Neural cell (in vitro differentiated cells): ENCODE measurements around the gene CDCP1. TPM values are rescaled to one million over a fixed set of nuclear protein-coding genes. Genes with fewer than 3 reads are reported as not detected.

Experiments
- H2AFZ ChIP-seq: fragments of 200-600, 300-800 bp; sonication (generic), shearing (Covaris generic); 2 replicates; pipeline ENCODE4 v1.6.0; 2014; ENCODE audit warnings: low read depth, mild to moderate bottlenecking, antibody characterized with exemption, low read length, moderate library complexity
- H3F3A ChIP-seq: fragments of 200-600 bp; shearing (Covaris generic); 2 replicates; pipeline ENCODE4 v1.6.1; 2016; ENCODE audit warnings: mild to moderate bottlenecking, moderate library complexity, mixed read lengths, antibody characterized with exemption, low read length; ENCODE audit not compliant: insufficient read depth, poor library complexity, severe bottlenecking
- H3K27ac ChIP-seq: fragments of 200-600, 300-800 bp; sonication (generic), shearing (Covaris generic); 2 replicates; pipeline ENCODE4 v1.5.1; 2014; ENCODE audit warnings: mild to moderate bottlenecking, low read length, moderate library complexity
- H3K27me3 ChIP-seq: fragments of 300-800, 200-600 bp; sonication (generic), shearing (Covaris generic); 2 replicates; pipeline ENCODE4 v1.6.0; 2014; ENCODE audit warnings: mild to moderate bottlenecking, low read depth, low read length, moderate library complexity; ENCODE audit not compliant: insufficient read depth
- H3K36me3 ChIP-seq: fragments of 300-800, 200-600 bp; sonication (generic), shearing (Covaris generic); 2 replicates; pipeline ENCODE4 v1.5.1; 2014; ENCODE audit warnings: mild to moderate bottlenecking, antibody characterized with exemption, low read length, moderate library complexity; ENCODE audit not compliant: insufficient read depth
- H3K4me2 ChIP-seq: fragments of 300-800, 200-600 bp; sonication (generic), shearing (Covaris generic); 2 replicates; pipeline ENCODE4 v1.6.0; 2014; ENCODE audit warnings: mild to moderate bottlenecking, low read length
- H3K4me3 ChIP-seq: fragments of 300-800, 200-600 bp; sonication (generic), shearing (Covaris generic); 2 replicates; pipeline ENCODE4 v1.5.1; 2014; ENCODE audit warnings: mild to moderate bottlenecking, low read length, moderate library complexity
- H3K79me2 ChIP-seq: fragments of 200-600 bp; shearing (Covaris generic); replicated peaks from 2 replicates; pipeline ENCODE4 v1.6.0; 2014; ENCODE audit warnings: mild to moderate bottlenecking, low read length, moderate library complexity; ENCODE audit not compliant: insufficient read depth
- H3K9ac ChIP-seq: fragments of 300-800, 200-600 bp; sonication (generic), shearing (Covaris generic); 2 replicates; pipeline ENCODE4 v1.6.1; 2016; ENCODE audit warnings: mild to moderate bottlenecking, low read length, mixed read lengths
- H3K9me2 ChIP-seq: fragments of 200-600 bp; shearing (Covaris generic); 2 replicates; pipeline ENCODE4 v1.6.1; 2016; ENCODE audit warnings: mild to moderate bottlenecking, low read length, mixed read lengths; ENCODE audit not compliant: insufficient read depth
- H3K9me3 ChIP-seq: fragments of 200-600, 300-800 bp; sonication (generic), shearing (Covaris generic); 2 replicates; pipeline ENCODE4 v1.6.1; 2016; ENCODE audit warnings: mild to moderate bottlenecking, mixed run types, low read length, moderate library complexity, mixed read lengths
- H4K20me1 ChIP-seq: fragments of 200-600 bp; shearing (Covaris generic); 2 replicates; pipeline ENCODE4 v1.6.1; 2016; ENCODE audit warnings: mild to moderate bottlenecking, mixed run types; ENCODE audit not compliant: insufficient read depth
- CTCF ChIP-seq: fragments of 450-650 bp; IDR thresholded peaks from 2 replicates; pipeline ENCODE4 v1.5.1; 2014; ENCODE audit warnings: antibody characterized with exemption, mild to moderate bottlenecking, moderate library complexity; ENCODE audit not compliant: poor library complexity, severe bottlenecking
- EP300 ChIP-seq: fragments of 450-650 bp; conservative IDR thresholded peaks from 2 replicates; pipeline ENCODE4 v1.6.1; 2014; ENCODE audit warnings: antibody characterized with exemption, mild to moderate bottlenecking, moderate library complexity; ENCODE audit not compliant: poor library complexity, severe bottlenecking
- EZH2 ChIP-seq: fragments of 200-600, 300-800 bp; shearing (Covaris generic), sonication (generic); IDR thresholded peaks from 2 replicates; pipeline ENCODE4 v1.6.1; 2014; ENCODE audit warnings: antibody characterized with exemption, low read length, borderline replicate concordance, mild to moderate bottlenecking; ENCODE audit not compliant: insufficient read depth, poor library complexity, severe bottlenecking
- MXI1 ChIP-seq: fragments of 450-650 bp; conservative IDR thresholded peaks from 2 replicates; pipeline ENCODE4 v1.6.1; 2014; ENCODE audit warnings: antibody characterized with exemption, mild to moderate bottlenecking; ENCODE audit not compliant: poor library complexity, severe bottlenecking
- POLR2AphosphoS5 ChIP-seq: IDR thresholded peaks from 2 replicates; pipeline ENCODE4 v1.6.1; 2012
- RAD21 ChIP-seq: fragments of 450-650 bp; conservative IDR thresholded peaks from 2 replicates; pipeline ENCODE4 v1.6.1; 2014; ENCODE audit warnings: antibody characterized with exemption, mild to moderate bottlenecking, moderate library complexity
- REST ChIP-seq: IDR thresholded peaks from 2 replicates; pipeline ENCODE4 v1.6.1; 2012; ENCODE audit warnings: borderline replicate concordance
- SMC3 ChIP-seq: fragments of 450-650 bp; conservative IDR thresholded peaks from 2 replicates; pipeline ENCODE4 v1.6.1; 2014; ENCODE audit warnings: antibody characterized with exemption, mild to moderate bottlenecking, moderate library complexity; ENCODE audit not compliant: poor library complexity
- TAF1 ChIP-seq: IDR thresholded peaks from 2 replicates; pipeline ENCODE4 v1.6.1; 2012; ENCODE audit warnings: low read depth
- polyA plus RNA-seq: library from polyadenylated mRNA; depleted of rRNA; stranded (reverse); fragments of >200 nt; gene quantifications from 2 replicates; pipeline ENCODE4 v1.2.3, GENCODE V29; 2014

CDCP1 gene
- polyA plus RNA-seq, 1 donor from 2014 or later = not detected

DNA sequence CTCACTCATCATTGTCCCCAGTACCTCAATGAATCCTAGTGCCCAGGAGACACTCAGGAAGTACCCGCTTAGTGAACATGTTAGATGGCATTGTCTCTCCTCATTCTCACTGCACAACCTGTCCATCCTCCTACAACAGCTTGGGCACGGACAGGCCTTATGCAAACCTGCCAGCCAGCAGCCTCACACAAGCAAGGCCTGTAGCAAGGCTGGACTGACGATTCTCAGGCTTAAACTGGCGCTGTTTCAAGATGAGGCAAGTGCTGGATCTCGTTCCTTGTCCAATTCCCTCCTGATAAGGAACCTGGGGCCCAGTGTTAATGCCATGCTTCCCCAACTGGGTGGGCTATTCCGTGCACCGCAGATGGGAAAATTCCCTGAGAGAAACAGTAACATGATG is 59.0 kb downstream of the CDCP1 start:
- no peak overlapping the region for H3K9ac ChIP-seq
- H3K9me3 ChIP-seq = no peaks in the 10 kb centered on the region
- no peaks in the 10 kb centered on the region for H3K79me2 ChIP-seq
- no peaks in the 10 kb centered on the region for H3K27me3 ChIP-seq
- no peak overlapping the region for H2AFZ ChIP-seq
- no peak for TF ChIP-seq EZH2
- no peak for TF ChIP-seq TAF1
- TF ChIP-seq MXI1 = no peak
- TF ChIP-seq REST = no peak
- TF ChIP-seq SMC3 = no peak
- H3F3A ChIP-seq = no peaks in the 10 kb centered on the region
- no peaks in the 10 kb centered on the region for H3K9me2 ChIP-seq
- no peak overlapping the region for H3K4me2 ChIP-seq
- no peaks in the 10 kb centered on the region for H4K20me1 ChIP-seq
- H3K4me3 ChIP-seq = no peak overlapping the region
- H3K27ac ChIP-seq = no peak overlapping the region
- H3K36me3 ChIP-seq = no peaks in the 10 kb centered on the region

- Histone ChIP-seq H3K9ac (no peak overlapping the region), H3K27ac (no peak overlapping the region), H3K36me3 (no peaks in the 10 kb centered on the region), H3K9me2 (no peaks in the 10 kb centered on the region), H3K4me2 (no peak overlapping the region), H3K4me3 (no peak overlapping the region), H3F3A (no peaks in the 10 kb centered on the region), H3K79me2 (no peaks in the 10 kb centered on the region), H2AFZ (no peak overlapping the region), H4K20me1 (no peaks in the 10 kb centered on the region), H3K27me3 (no peaks in the 10 kb centered on the region), H3K9me3 (no peaks in the 10 kb centered on the region)
- TF ChIP-seq SMC3 = no peak
- no peak for TF ChIP-seq REST
- TF ChIP-seq MXI1 = no peak
- no peak for TF ChIP-seq CTCF
- TF ChIP-seq POLR2AphosphoS5 = no peak
- no peak for TF ChIP-seq TAF1
- TF ChIP-seq EZH2 = no peak
- no peak for TF ChIP-seq EP300
- TF ChIP-seq RAD21 = no peak
Measured at GRCh38 chr3:45084820-45085816, 61.1 kb downstream of the CDCP1 start.
